BJ (cell line): ENCODE data around the gene PFN1. TPM values are rescaled to one million over a fixed set of nuclear protein-coding genes. Genes with fewer than 3 reads are reported as not detected.

Experiments
- CTCF ChIA-PET: fragments of 350-600 bp; formaldehyde crosslinking; extraction: SDS; loops from one replicate; lab custom pipeline; 2021; ENCODE audit warnings: antibody characterized with exemption, inconsistent platforms; lab: Yijun Ruan, JAX
- POLR2A ChIA-PET: fragments of 300-600 bp; sonication (Branson Sonifier 250); formaldehyde crosslinking; extraction: SDS; loops from one replicate; lab custom pipeline; 2021; ENCODE audit warnings: antibody characterized with exemption; lab: Charles Lee
- DNase-seq: peaks from one replicate; pipeline ENCODE4 v3.0.0-alpha.2; 2011; ENCODE audit warnings: low read depth
- H3K27me3 ChIP-seq: 2 replicates; pipeline ENCODE4 v1.6.0; 2011; ENCODE audit warnings: low read length; ENCODE audit not compliant: control insufficient read depth, insufficient read depth
- H3K36me3 ChIP-seq: 2 replicates; pipeline ENCODE4 v1.5.1; 2011; ENCODE audit warnings: low read length; ENCODE audit not compliant: control insufficient read depth, insufficient read depth
- H3K4me3 ChIP-seq: 2 replicates; pipeline ENCODE4 v1.5.1; 2011; ENCODE audit warnings: low read depth, mild to moderate bottlenecking, control low read depth, low read length
- polyA plus RNA-seq: library from polyadenylated mRNA; depleted of rRNA; stranded (reverse); fragments of >200 nt; gene quantifications from 2 replicates; pipeline ENCODE4 v1.2.3, GENCODE V29; 2011
- TF ChIP-seq, protein P1 (sequence below): IDR thresholded peaks from 2 replicates; pipeline ENCODE4 v1.5.1; 2011; ENCODE audit warnings: low read depth, mild to moderate bottlenecking, control low read depth, inconsistent platforms, low read length, moderate library complexity; ENCODE audit not compliant: insufficient read depth

The PFN1 gene
- polyA plus RNA-seq, 1 experiment = 1,791 TPM

DNA sequence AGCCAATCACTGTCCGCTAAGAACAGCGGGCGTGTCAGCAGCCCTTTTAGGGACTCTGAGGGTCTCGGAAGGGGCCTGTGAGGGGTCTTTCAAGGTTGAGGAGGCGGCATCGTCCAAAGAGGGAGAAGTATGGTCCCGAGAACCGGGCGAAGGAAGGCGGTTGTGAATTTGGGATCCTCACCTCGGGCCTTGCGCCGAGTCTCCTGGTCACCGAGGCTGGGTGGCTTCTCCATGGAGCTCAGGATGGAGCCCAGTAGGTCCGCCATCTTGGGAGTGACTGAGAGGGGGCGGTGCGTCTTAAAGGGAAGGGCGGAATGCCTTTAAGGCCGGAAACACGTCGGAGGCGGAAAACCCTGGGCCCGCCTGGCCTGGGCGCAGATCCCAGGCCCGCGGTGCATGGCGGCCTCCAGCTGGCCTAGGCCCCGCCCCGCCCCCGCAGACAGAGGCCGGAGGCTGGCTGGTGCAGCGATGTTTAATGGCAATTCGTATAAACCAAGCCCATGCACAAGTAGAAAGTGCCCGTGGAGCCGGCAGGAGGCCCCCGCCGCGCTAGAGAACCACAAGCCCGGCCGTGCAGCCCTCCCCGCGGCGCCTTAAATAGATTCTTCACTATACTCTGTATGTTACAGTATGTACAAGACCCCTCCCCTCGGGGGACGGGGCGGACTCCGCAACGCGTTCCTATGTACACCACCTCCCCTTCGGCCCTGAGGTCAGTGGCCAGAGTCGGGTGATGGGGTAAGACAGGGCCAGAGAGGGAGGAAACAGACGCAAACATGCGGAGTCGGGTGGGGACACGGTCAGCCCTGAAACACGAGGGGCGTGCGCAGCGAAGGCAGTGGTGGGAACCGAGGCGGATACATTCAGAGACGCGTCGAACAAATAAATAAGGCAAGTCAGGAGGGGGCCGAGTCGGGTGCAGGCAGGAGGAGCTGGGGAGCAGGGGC lies 19.5 kb upstream of the PFN1 start, which contains the start of gene SPAG7:
SPAG7 (minus strand) TSS at position 279 of the 947 bp plus-strand sequence; CDS start at position 266, 13 bp downstream.
- no peaks in the 10 kb centered on the region for H3K27me3 ChIP-seq
- TF ChIP-seq, protein P1, sequence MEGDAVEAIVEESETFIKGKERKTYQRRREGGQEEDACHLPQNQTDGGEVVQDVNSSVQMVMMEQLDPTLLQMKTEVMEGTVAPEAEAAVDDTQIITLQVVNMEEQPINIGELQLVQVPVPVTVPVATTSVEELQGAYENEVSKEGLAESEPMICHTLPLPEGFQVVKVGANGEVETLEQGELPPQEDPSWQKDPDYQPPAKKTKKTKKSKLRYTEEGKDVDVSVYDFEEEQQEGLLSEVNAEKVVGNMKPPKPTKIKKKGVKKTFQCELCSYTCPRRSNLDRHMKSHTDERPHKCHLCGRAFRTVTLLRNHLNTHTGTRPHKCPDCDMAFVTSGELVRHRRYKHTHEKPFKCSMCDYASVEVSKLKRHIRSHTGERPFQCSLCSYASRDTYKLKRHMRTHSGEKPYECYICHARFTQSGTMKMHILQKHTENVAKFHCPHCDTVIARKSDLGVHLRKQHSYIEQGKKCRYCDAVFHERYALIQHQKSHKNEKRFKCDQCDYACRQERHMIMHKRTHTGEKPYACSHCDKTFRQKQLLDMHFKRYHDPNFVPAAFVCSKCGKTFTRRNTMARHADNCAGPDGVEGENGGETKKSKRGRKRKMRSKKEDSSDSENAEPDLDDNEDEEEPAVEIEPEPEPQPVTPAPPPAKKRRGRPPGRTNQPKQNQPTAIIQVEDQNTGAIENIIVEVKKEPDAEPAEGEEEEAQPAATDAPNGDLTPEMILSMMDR = peak; percentile 16; the same call in 1 of the 2 replicates
- H3K4me3 ChIP-seq = peak within 1 kb of the TSS; percentile 56
- ChIA-PET POLR2A (interaction anchor here (0.5 to 1.9 kb wide), 6 partner anchors 11 to 34 kb away, joined by 3 to 17 read pairs (median 7); partner anchors contain the start of genes PFN1, RNF167 and SLC25A11), CTCF (interaction anchor here (0.6 to 4.6 kb wide), 9 partner anchors 12 to 59 kb away, joined by 3 to 40 read pairs (median 6); partner anchors contain the start of gene CAMTA2)
- DNase-seq = peak; percentile 83
- peaks cover 13% of the 10 kb centered on the region for H3K36me3 ChIP-seq

DNA sequence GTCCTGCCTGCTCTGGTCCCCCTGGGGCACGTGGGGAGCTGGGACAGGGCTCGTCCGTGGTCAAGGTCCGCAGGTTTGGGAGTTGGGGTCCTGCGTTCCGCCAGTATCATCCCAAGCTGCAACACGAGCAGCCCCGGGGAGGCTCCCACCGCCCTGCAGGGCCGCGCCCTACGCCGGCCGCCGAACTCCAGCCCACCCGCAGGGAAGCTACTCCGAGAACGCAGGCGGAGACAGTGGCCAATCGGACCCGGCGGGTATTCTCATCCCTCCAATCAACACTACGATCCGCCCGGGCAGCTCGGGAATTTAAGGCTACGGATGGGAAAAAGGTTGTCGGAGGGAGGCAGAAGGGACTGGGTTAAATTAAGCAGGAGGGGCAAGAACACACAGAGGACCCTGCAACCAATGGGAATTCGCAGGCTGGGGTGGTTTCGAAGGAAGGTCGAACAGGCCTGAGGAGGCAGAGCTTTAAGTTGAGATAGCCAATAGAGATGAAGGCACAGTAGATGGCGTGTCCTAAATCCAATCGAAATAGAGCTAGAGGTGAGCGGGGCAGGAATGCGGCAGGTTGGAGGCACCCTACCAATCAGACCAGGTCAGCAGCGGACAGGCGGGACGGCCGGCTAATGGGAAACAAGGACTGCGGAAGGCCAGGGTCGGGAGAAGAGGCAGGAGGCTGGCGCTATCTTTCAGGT lies 18.7 kb upstream of the PFN1 start:
- ChIA-PET CTCF (interaction anchor here (0.6 to 3.1 kb wide), 10 partner anchors 9 to 95 kb away, joined by 3 to 19 read pairs (median 4); partner anchors contain the start of gene CAMTA2), POLR2A (interaction anchor here (0.5 to 1.9 kb wide), 7 partner anchors 10 to 33 kb away, joined by 3 to 17 read pairs (median 5); partner anchors contain the start of genes PFN1, RNF167 and SLC25A11)
- H3K4me3 ChIP-seq = peak overlapping the region; percentile 56
- TF ChIP-seq, protein P1 = no peak
- peaks cover 6% of the 10 kb centered on the region for H3K36me3 ChIP-seq
- peak; percentile 99 for DNase-seq
- H3K27me3 ChIP-seq = no peaks in the 10 kb centered on the region

DNA sequence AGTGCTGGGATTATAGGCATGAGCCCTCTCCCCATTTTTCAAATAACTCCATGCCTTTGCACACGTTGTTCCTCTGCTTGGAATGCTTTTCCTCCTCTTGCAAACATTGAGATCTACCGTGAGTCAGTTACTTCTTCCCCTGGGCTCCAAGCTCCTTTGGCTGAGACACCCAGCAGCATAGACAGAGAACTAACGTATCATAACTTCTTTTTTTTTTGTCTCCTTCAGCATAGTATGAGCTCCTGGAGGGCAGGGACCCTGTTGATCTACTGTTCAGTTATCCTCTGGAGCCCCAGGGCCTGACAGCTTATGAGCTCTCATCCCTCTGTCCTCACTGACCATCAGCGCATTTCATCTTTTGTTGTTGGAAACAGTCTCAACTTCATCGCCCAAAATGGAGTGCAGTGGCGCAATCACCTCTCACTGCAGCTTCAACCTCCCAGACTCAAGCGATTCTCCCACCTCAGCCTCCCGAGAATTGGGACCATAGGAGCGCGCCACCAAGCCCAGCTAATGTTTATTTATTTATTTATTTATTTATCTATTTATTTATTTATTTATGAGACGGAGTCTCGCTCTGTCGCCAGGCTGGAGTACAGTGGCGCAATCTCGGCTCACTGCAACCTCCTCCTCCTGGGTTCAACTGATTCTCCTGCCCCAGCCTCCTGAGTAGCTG lies 17.1 kb upstream of the PFN1 start:
- H3K36me3 ChIP-seq = peaks cover 7% of the 10 kb centered on the region
- TF ChIP-seq, protein P1 = no peak
- no peak for DNase-seq
- H3K4me3 ChIP-seq = no peak overlapping the region
- POLR2A ChIA-PET = interaction anchor here (0.5 kb wide), 1 partner anchor 10 kb away, joined by 3 read pairs; no protein-coding TSS in a partner anchor
- CTCF ChIA-PET = interaction anchor here (0.7 to 2.4 kb wide), 6 partner anchors 10 to 56 kb away, joined by 3 to 8 read pairs (median 4); no protein-coding TSS in a partner anchor
- no peaks in the 10 kb centered on the region for H3K27me3 ChIP-seq

DNA sequence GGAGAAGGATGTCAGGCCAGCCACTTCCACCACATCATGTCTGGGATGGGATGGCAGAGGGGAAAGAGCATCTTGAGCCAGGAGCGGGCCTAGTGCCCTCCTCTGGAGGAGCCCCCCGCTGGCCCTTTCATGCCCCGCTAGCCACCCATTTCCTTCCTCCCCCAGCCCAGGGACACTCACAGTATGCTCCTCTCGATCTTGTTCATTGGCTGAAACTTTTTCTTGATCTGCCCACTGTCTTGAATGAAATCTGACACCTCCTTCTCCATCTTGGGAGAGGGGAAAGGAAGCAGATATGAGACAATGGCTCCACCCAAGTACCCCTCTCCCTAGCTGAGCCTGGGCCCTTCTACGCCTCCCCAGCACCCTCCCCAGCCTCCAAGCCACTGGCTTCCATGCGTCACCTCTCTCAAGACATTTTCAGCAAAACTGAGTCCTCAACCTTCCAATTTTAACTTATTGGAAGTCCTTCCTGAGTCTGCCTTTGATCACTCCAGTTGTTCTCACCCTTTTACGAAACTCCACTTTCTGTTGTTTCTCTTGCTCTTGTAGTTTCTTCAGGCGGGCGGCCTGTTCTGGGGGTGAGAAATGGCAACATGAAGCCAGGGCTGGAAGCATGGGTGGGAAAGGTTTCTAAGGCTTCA lies 12.1 kb upstream of the PFN1 start:
- Histone ChIP-seq H3K36me3 (peaks cover 15% of the 10 kb centered on the region), H3K27me3 (no peaks in the 10 kb centered on the region), H3K4me3 (no peak overlapping the region)
- ChIA-PET POLR2A (no interaction called here), CTCF (no interaction called here)
- DNase-seq = no peak
- TF ChIP-seq, protein P1 = no peak
